ENCODE results near the gene TRIM41. TPM values are rescaled to one million over a fixed set of nuclear protein-coding genes. Genes with fewer than 3 reads are reported as not detected.
A peak's percentile ranks its signal among the peaks of the same experiment; 100 is the strongest.

Gene TRIM41
- total RNA-seq, 1 donor from 2014 or later: 39.1 TPM

- Mint-ChIP-seq H3K27me3 (ENCODE audit: low read depth) (peaks cover 59% of the 10 kb centered on the region), H3K4me3 (no peak overlapping the region), H3K27ac (ENCODE audit: unreplicated experiment) (no peak overlapping the region), H3K9me3 (no peaks in the 10 kb centered on the region), H3K4me1 (peaks cover 19% of the 10 kb centered on the region), H3K36me3 (ENCODE audit: low read depth) (no peaks in the 10 kb centered on the region)
- DNase-seq (ENCODE audit: low read depth, low spot score): no peak
- no peak for TF ChIP-seq CTCF (conservative IDR thresholded peaks at IDR 0.05)
These were observed 28.4 kb upstream of the TRIM41 start for GRCh38 chr5:181194489-181195248.

GRCh38 chr5:181195249-181195761, 27.8 kb upstream of the TRIM41 start:
- no peaks in the 10 kb centered on the region for H3K36me3 Mint-ChIP-seq (ENCODE audit: low read depth)
- TF ChIP-seq CTCF (conservative IDR thresholded peaks at IDR 0.05): no peak
- DNase-seq (ENCODE audit: low read depth, low spot score): no peak
- H3K4me3 Mint-ChIP-seq: no peak overlapping the region
- H3K9me3 Mint-ChIP-seq: no peaks in the 10 kb centered on the region
- H3K4me1 Mint-ChIP-seq: peaks cover 19% of the 10 kb centered on the region
- H3K27me3 Mint-ChIP-seq (ENCODE audit: low read depth): peaks cover 59% of the 10 kb centered on the region
- no peak overlapping the region for H3K27ac Mint-ChIP-seq (ENCODE audit: unreplicated experiment)

GRCh38 chr5:181197326-181197951, 25.6 kb upstream of the TRIM41 start:
- Mint-ChIP-seq H3K4me1 (peaks cover 6% of the 10 kb centered on the region), H3K9me3 (no peaks in the 10 kb centered on the region), H3K4me3 (no peak overlapping the region), H3K27me3 (ENCODE audit: low read depth) (peaks cover 64% of the 10 kb centered on the region), H3K27ac (ENCODE audit: unreplicated experiment) (no peak overlapping the region), H3K36me3 (ENCODE audit: low read depth) (no peaks in the 10 kb centered on the region)
- DNase-seq (ENCODE audit: low read depth, low spot score): no peak
- TF ChIP-seq CTCF (conservative IDR thresholded peaks at IDR 0.05): no peak

GRCh38 chr5:181198106-181198685, 24.9 kb upstream of the TRIM41 start:
- TF ChIP-seq CTCF (conservative IDR thresholded peaks at IDR 0.05): no peak
- Mint-ChIP-seq H3K4me1 (no peaks in the 10 kb centered on the region), H3K4me3 (no peak overlapping the region), H3K27ac (ENCODE audit: unreplicated experiment) (no peak overlapping the region), H3K36me3 (ENCODE audit: low read depth) (no peaks in the 10 kb centered on the region), H3K27me3 (ENCODE audit: low read depth) (peaks cover 64% of the 10 kb centered on the region), H3K9me3 (no peaks in the 10 kb centered on the region)
- DNase-seq (ENCODE audit: low read depth, low spot score): no peak

- no peaks in the 10 kb centered on the region for H3K9me3 Mint-ChIP-seq
- H3K4me3 Mint-ChIP-seq: peak overlapping the region; percentile 4
- no peak for DNase-seq (ENCODE audit: low read depth, low spot score)
- H3K27me3 Mint-ChIP-seq (ENCODE audit: low read depth): peaks cover 67% of the 10 kb centered on the region
- TF ChIP-seq CTCF (conservative IDR thresholded peaks at IDR 0.05): no peak
- H3K4me1 Mint-ChIP-seq: no peaks in the 10 kb centered on the region
- H3K27ac Mint-ChIP-seq (ENCODE audit: unreplicated experiment): no peak overlapping the region
- no peaks in the 10 kb centered on the region for H3K36me3 Mint-ChIP-seq (ENCODE audit: low read depth)
These were observed 24.1 kb upstream of the TRIM41 start for GRCh38 chr5:181198905-181199519.

All from neural crest cell (in vitro differentiated cells).